Left hindlimb (tissue), 1 donor: Measurements from ENCODE around the gene MIX23.

Source experiments
- DNase-seq: peaks from one replicate; pipeline ENCODE4 v3.0.0-alpha.2; 2018

MIX23 gene

DNA sequence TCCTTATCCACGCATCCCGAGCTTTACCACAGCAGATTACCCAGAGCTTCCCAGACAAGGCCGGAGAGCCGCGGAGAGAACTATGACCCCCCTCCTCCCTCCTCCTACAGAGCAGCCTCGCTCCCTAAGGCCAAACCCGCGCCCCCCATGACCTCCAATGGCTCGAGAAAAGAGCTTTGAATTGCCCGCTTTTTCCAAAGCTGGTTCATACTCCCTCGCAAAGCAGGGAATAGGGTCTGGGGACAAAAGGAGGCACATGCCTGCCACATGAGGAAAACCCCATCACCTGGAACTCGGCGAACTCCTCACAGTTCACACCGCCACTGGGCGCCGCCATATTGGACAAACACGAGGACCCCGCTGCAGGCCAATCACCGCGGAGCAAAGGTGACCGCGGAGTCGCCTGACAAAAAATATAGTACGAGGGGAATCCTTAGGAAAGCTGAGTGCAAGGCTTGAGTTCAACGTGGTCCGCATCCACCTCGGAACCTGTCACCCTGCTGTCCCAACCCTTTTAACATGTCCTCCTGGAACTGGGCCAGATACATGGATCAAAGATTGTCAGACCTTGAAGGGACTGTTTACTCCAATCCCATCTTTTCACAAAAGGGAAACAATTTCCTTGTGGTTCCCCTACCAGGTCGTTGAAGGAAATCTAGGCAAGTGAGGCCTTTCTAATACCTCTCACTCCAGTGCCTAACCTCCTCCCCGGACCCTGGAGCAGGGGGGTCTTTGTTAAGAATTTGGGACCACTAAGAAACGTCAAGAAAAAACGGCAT is at the start of gene MIX23:
Gene MIX23, minus strand, starts transcription at position 344 of the 779 bp plus-strand sequence. Its CDS starts 7 bp downstream, at position 337.
- peak; percentile 91 for DNase-seq

DNA sequence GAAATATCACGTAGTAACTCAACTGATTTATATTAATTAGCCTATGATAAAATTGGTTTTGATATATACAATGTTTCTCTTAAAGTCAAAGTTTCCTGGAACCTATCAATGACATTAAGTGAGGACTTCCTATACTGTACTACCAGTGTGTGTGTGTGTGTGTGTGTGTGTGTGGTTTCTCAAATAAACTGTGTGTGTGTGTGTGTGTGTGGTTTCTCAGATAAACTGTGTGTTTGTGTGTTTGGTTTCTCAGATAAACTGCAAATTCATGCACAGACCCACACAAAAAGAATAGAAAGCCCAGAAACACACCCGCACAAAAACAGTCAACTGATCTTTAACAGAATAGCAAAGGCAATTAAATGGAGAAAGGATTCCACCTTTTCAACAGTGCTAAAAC is 47.3 kb upstream of the MIX23 start:
- no peak for DNase-seq

DNA sequence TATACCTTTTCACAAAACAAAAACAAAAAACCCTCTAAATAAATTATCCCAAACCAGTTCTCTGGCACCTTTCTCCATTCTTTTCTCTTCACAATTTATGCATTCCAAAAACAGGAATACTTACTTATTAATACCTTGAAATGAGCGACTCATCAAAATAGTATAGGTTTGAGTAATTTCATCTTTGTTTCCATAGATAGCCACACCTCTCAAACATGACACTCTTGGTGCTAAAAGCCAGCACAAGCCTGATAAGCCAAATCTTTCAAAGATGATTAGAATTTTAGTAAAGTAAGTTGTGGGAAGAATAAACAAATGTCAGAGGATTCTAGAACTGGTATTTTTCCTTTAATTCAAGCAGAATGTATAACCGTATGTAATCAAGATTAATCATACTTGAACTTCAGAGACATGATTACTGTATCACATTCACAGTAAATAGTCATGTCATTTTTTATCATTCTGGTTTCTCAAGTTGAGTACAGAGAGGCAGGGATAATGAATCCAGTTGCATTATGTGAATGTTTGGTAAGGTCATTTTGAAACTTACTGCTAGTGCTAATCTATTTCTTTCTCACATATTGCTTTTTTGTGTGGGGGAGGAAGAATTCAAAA is 44.9 kb upstream of the MIX23 start:
- no peak for DNase-seq

DNA sequence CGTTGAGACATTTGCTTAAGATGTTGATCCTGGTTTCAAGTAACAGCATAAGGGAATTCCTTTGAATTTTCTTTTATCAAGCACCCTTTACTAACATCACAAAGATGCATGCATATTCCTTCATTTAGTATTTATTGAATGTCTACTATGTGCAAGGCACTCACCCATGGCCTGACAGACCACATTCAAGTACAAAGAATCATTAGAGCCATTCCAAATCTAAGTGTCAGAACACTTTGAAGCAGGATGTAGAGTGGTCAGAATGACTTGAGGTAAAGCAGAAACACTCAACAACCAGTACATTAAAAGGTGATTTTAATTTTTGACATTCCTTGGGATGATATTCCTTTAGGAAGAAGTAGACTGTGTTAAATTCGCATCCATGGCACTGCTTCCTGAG is 38.8 kb upstream of the MIX23 start:
- DNase-seq, result no peak

DNA sequence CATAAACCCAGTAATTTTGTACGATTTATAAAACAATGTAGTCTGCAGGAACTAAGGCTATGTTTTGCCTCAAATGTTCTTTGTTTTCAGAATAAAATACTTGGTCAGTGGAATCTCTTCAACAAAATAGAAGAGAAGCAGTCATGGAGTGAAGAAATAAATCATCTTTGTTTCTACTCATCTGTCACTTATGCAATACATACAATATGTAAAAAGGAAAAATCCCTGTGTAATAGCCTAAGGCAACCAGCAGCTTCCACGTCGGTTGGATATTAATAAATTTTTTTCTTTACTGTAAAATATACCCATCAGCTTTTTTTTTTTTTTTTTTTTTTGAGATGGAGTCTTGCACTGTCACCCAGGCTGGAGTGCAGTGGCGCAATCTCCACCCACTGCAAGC is 38.1 kb upstream of the MIX23 start:
- no peak for DNase-seq

DNA sequence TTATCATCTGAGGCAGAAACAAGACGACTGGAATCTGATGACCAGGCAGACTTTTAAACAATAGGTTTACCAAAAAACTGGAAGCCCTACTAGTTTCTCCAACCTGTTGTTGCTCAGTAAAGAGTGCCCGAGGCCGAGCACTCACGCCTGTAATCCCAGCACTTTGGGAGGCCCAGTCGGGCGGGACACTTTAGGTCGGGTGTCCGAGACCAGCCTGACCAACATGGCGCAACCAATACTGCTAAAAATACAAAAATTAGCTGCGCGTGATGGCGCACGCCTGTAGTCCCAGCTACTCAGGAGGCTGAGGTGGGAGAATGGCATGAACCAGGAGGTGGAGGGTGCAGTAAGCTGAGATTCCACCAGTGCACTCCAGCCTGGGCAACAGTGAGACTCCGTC is 33.9 kb upstream of the MIX23 start:
- DNase-seq, result no peak

DNA sequence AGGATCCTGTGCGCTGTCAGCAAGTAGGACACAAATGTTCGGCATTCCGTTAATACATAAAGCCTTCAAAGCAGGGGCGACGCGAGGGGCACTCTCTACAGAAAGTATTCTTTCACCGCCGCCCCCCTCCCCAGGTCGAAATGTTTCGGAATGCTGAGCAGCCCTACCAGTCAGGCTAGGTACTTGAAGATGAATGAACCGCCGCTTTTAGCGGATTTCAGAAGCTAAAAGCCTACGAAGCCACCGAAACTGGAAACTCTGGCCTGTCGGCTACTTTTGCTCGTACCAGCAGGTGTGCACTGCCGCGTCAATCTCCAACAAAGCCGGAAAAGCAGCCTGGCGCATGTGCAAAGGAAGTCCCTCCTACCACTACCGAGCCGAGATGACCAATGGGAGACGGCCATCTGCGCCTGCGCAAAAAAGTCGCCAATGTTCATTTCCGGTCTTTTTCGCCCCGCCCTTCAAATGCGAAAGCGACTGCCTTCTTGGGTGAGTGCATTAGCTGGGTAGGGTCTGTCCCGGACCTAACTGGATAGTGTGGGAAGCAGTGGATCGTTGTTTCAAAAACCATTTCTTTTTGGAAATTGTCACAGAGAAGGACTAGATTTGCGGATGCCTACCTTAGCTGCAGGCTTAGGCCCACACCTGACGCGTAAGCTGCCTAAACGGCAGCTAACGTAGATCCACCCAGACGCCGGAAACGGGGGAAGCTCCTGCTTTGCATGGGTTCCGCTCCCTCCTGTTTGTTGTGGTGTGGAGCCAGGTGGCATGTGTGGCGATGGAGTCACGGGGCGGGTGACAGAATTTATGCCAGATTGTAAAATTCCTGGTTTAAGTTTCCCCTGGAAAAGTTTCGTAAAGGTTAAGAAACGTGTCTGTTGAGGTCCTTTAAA is 33.0 kb upstream of the MIX23 start, which contains the start of gene WDR5B:
Gene WDR5B, minus strand, starts transcription at position 301 of the 893 bp plus-strand sequence. CDS start 534 bp downstream, outside the sequence.
- peak; percentile 98 for DNase-seq

DNA sequence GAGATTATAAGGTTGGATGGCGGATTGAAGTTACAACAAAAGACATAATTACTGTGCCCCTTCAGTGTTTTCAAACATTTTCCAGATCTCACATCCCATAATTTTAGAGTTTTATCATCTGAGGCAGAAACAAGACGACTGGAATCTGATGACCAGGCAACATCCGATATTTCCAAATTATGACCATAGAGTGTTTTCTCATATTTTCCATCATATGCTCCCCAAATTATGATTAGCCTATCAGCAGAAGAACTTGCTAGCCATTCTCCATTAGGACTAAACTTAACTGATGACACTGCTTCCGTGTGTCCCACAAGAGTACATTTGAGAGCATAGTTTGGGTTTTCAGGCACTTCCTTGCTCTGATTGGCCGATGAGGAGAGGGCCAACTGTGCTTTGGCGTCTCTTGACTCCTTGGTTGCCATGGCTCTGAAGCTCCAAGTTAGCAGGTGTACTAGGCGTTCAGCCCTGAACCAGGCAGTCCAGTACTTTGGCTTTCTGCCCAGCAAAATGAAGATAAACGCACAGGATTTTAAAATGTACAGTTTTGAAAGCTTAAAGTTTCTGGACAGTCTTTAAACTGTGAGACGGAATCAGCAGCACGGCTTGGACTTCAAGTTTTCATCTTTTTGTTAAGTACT is 32.2 kb upstream of the MIX23 start:
- peak; percentile 32 for DNase-seq

DNA sequence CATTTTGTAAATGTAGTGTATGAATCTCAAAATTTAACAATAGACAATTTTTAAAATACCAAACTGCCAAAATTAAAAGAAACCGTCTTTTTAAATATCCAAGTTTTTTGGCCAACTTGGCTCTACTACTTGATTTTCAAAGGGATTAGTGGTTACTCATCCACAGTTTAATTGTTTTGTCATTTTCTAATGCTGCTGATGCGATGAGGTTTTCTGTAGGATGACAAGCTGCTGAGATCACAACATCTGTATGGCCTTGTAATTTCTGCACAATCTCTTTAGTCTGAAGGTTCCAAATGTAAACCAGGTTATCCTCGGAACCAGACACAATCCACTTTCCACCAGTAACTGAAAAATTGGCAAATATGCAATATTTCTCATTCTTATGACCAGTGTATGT is 31.4 kb upstream of the MIX23 start:
- no peak for DNase-seq

DNA sequence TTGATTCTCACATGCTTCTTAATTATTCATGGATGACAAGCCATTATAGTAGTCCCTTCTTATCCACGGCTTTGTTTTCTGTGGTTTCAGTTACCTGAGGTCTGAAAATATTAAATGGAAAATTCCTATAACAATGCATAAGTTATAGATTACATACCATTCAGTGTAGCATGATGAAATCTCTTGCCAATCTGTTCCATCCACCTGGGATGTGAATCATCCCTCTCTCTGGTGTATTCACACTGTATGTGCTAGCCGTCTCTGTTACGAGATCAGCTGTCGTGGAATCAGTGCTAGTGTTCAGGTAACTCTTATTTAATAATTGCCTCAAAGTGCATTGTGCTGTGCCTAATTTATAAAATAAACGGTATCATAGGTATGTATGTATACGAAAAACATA is 27.6 kb upstream of the MIX23 start:
- no peak for DNase-seq

DNA sequence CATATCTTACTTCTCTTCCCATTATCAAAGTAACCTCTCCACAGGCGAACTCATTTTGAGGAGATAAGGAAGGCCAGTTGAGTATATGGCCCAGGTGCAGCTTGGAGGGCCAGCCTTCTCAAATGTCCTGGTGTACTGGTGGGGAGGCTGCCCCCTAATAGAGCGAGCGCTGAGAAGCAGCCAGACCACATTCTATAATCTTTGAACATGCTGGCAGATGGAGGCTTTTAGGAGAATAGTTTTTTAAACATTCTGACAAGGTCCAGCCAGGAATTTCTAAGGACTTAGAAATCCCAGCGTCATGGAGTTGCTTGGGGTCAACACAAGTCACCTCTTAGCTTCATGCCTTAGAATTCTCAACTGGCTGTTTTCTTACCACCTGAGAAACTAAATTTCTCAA is 27.1 kb upstream of the MIX23 start:
- no peak for DNase-seq

DNA sequence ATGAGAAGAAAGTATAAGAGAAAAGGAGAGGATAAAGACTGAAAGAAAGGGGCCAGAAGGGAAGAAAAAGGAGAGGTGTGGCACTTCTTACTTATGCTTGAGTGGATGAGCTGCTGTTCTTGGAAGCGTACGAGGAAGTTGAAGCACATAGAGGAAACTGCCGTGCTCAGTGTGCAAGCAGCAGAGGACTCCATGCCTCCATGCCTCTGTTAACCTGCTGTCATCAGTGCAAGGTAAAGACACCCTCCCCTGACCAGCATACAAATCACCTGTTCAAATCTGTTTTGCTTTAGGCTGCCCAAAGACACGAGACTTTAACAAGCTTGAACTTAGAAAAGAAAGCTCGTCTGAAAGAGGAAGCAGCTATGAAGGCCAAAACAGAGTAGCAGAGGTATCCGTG is 26.4 kb upstream of the MIX23 start:
- no peak for DNase-seq

DNA sequence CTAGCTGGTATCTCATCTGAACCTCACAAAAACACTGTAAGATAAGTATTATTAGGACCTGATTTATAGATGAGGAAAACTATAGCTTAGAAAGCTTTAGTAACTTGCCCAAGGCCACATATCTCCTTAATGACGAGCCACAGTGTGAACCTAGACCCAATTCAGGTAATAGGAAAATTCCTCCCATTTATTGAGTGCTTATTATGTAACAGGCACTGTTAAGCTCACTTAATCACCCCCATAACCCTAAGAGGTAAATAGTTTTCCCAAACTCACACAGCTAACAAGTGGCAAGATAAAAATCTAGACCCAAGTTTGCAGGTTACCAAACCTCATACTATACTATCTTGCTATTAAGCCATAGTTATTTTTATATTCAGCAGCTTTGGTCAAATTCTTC is 24.9 kb upstream of the MIX23 start:
- no peak for DNase-seq

DNA sequence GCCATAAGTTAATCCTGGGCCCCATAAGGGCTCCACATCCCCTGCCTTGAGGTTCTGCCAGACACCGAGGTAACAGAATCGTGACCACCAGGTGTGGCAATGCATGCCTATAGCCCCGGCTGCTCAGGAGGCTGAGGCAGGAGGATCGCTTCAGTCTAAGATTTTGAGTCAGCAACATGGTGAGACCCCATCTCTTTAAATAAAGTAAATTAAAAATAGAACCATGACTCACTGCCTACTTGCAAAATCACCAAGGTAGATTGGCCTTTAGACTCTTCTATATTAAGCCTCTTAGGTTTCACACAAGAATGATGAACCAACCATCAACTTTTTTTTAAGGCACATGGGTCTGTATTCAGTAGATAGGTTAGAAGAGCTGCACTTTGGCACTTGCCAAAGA is 23.2 kb upstream of the MIX23 start:
- no peak for DNase-seq

DNA sequence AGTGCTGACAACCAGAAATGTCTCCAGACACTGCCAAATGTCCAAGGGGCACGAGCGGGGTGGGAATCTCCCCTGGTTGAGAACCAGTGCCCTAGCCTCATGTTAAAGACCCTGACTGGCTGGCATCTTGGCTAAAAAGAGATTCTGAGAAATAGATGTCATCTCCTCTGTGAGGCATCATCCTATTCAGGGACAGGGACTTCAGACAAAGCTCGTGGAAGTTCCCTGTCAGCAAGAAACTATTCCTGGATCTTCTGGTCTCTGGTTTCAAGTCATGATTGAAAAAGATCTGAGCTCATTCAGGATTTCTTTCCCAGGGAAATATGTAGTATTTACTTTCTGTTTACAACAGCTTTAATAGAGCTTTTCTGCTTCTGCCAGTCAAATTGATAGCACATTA is 22.0 kb upstream of the MIX23 start:
- DNase-seq, result no peak

DNA sequence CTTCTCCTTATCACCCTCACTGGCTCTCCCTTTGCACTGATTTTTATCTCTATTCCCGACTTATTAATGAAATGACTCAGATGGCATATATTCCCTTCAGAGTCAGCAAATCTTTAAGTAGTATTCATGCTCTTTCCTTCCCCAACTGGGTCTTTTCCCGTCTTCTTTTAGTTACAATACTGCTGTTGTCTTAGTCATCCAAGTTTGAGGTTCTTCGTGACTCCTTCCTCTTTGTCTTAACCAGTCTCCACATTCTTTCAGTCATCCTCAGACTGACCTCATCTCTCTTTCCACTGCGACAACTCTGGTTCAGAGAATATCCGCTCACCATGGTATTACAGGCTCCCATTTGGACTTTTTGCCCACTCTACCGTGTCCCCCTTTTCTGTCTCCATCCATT is 20.5 kb upstream of the MIX23 start:
- no peak for DNase-seq

DNA sequence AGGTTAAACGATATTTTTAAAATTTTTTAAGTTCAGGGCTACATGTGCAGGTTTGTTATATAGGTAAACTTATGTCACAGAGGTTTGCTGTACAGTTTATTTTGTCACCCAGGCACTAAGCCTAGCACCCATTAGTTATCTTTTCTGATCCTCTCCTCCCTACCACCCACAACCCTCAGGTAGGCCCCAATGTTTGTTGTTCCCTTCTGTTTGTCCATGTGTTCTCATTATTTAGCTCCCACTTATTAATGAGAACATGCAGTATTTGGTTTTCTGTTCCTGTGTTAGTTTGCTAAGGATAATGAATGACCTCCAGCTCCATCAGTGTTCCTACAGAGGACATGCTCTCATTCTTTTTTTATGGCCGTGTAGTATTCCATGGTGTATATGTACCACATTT is 15.9 kb upstream of the MIX23 start:
- no peak for DNase-seq

DNA sequence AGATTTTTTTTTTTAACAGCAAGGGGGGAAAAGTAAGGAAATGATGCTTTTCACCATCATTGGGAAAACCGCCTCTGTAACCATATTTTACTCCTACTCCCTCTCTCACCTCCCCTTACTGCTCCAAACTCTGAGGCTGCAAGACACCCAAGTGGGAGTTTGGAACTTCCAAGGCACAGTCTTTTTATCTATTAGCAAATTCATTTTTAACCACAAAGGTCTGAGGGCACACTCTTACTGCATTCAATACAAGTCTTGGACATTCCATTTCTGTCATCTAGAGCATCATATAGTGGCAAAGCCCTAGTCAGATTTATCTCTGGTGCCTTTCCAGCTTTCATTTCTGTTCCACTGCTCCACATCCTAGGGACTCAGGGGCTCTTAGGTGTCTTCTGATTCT is 14.2 kb upstream of the MIX23 start:
- no peak for DNase-seq

DNA sequence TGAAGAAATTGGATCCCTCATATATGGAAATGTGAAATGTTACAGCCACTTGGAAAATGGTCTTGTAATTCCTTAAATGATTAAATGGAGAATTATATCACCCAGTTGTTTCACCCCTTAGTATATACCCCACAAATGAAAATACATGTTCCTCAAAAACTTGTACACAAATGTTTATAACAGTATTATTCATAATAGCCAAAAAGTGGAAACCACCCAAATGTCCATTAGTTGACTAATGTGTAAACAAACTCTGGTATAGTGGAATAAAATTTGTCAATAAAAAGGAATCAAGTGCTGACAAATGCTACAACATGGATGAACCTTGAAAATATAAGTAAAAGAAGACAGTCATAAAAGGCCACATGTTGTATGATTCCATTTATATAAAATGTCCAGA is 13.5 kb upstream of the MIX23 start:
- DNase-seq, result no peak

DNA sequence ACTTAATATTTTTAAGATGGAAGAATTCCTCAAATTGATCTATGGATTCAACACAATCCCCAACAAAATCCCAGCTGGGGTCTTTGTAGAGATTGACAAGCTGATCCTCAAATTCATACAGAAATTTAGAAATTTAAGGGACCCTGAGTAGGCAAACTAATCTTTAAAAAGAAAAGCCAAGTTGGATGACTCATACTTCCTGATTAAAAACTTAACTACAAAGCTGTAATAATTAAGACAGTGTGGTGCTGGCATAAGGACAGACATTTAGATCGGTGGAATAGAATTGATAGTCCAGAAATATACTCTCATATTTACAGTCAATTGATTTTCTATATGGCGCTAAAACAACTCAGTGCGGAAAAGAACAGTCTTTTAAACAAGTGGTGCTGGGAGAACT is 12.6 kb upstream of the MIX23 start:
- no peak for DNase-seq

DNA sequence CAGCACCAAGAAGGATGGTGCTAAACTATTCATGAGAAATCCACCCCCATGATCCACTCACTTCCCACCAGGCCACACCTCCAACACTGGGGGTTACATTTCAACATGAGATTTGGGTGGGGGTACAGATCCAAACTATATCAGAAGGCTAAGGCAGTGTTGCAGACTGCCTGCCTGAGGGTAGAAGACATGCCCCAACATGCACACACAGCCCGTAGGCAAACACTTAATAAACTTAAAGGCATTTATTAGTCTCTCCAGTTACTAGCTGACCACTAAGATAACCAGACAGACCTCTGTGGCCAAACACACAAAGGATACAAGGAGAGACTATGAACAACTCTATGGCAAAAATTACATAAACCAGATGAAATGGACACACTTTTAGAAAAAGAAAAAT is 11.1 kb upstream of the MIX23 start:
- no peak for DNase-seq

DNA sequence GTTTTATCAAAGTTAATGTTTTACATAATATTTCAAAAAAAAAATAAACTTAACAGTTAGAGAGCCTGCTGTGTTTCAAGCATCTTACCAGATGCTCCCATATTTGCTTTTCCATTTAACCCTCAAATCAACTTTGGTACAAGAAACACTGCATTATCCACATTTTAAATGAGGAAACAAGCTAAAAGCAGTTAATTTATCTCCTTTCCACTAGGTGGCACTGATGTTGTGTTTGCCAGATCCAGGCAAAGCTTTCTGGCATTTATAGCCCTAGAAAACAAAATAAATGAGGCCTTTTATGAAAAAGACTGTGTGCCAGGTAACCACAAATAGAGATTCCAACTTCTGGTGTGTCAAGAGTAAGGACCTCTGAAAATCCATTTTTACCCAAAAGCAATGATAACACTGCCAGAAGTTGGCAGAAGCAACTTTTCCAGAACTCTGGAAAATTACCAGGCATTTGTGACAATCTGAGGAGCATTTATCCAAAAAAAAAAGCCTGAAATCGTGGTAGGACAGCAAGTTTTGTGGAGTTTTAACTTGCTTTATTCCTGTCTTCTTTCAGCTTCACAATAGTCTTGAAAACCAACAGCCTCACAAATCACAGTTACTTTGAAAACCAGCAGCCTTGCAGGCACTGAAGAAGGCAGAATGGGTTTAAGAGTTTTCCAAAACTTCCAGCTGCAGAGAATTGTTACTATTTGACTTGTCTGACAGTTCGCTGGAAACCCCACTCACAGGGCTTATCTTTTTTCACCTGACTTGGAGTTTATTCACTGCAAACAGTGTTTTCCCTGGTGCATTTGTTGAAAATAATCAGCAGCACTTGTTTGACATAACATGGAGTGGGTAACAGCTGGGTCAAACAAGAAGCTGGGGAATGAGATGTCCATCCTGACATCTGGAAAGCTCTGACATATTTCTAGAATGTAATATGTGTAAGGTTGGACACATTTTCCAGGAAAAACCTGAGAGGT is 10.1 kb upstream of the MIX23 start:
- no peak for DNase-seq
